Neural cell (in vitro differentiated cells): Measurements from ENCODE around the gene HRH2.

Experiments used
- SMC3 ChIP-seq: fragments of 450-650 bp; conservative IDR thresholded peaks from 2 replicates; pipeline ENCODE4 v1.6.1; 2014; ENCODE audit warnings: antibody characterized with exemption, mild to moderate bottlenecking, moderate library complexity; ENCODE audit not compliant: poor library complexity
- TF ChIP-seq, protein P1 (sequence below): fragments of 450-650 bp; IDR thresholded peaks from 2 replicates; pipeline ENCODE4 v1.5.1; 2014; ENCODE audit warnings: antibody characterized with exemption, mild to moderate bottlenecking, moderate library complexity; ENCODE audit not compliant: poor library complexity, severe bottlenecking

DNA sequence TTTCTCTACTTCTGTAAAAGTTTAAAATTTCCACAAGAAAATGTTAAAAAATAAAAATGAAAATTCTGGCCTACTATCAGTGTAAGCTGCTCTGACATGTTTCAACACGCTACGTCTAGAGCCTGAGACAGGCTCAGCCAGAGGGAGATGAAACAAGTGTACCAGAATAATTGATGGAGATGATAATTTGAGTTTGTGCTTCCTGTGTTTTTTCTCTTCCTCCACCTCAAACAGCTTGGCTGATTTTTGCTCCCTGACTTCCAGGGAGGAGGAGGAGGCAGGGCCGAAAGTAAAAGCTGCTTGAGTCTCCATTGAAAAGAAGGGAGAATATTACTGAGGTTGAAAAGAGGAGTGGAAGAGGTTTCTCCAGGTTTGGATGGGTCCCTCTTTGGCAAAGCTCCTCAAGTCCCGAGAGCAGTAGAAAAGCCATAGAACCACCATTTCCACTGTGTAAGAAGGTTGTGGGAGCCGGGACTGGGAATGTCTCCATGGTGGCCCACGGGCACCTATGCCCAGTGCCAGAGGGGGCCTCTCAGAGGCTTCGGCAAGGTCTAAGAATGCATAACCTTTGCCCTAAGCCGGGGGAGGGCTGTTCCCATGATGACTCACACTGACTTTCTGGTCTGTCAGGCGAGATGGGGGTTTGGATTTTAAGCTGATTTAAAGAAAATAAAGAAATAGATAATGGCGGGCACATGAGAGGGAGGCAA lies 95.1 kb downstream of the HRH2 start:
- TF ChIP-seq SMC3: no peak
- TF ChIP-seq, protein P1, sequence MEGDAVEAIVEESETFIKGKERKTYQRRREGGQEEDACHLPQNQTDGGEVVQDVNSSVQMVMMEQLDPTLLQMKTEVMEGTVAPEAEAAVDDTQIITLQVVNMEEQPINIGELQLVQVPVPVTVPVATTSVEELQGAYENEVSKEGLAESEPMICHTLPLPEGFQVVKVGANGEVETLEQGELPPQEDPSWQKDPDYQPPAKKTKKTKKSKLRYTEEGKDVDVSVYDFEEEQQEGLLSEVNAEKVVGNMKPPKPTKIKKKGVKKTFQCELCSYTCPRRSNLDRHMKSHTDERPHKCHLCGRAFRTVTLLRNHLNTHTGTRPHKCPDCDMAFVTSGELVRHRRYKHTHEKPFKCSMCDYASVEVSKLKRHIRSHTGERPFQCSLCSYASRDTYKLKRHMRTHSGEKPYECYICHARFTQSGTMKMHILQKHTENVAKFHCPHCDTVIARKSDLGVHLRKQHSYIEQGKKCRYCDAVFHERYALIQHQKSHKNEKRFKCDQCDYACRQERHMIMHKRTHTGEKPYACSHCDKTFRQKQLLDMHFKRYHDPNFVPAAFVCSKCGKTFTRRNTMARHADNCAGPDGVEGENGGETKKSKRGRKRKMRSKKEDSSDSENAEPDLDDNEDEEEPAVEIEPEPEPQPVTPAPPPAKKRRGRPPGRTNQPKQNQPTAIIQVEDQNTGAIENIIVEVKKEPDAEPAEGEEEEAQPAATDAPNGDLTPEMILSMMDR: no peak
